Measurements from ENCODE around the gene PERP.

- TF ChIP-seq TCF4 (CRISPR knock-in tag; IDR thresholded peaks at IDR 0.05; ENCODE audit: borderline replicate concordance) (no peak), OSR1 (CRISPR knock-in tag; IDR thresholded peaks at IDR 0.05) (no peak), PATZ1 (CRISPR knock-in tag; IDR thresholded peaks at IDR 0.05; ENCODE audit: borderline replicate concordance) (no peak), ZNF565 (CRISPR knock-in tag; conservative IDR thresholded peaks at IDR 0.05; ENCODE audit: low read depth) (no peak), ARNTL (CRISPR knock-in tag; IDR thresholded peaks at IDR 0.05; ENCODE audit: borderline replicate concordance, low read depth) (no peak), ESRRG (CRISPR knock-in tag; IDR thresholded peaks at IDR 0.05) (no peak), TSHZ2 (CRISPR knock-in tag; IDR thresholded peaks at IDR 0.05) (no peak), RARB (CRISPR knock-in tag; IDR thresholded peaks at IDR 0.05) (no peak), ZFP30 (CRISPR knock-in tag; IDR thresholded peaks at IDR 0.05) (no peak), POU6F1 (CRISPR knock-in tag; IDR thresholded peaks at IDR 0.05; ENCODE audit: borderline replicate concordance, low read depth) (no peak), ZNF70 (CRISPR knock-in tag; IDR thresholded peaks at IDR 0.05) (no peak), ZNF8 (CRISPR knock-in tag; IDR thresholded peaks at IDR 0.05) (no peak)
- TF ChIP-seq, protein P1, sequence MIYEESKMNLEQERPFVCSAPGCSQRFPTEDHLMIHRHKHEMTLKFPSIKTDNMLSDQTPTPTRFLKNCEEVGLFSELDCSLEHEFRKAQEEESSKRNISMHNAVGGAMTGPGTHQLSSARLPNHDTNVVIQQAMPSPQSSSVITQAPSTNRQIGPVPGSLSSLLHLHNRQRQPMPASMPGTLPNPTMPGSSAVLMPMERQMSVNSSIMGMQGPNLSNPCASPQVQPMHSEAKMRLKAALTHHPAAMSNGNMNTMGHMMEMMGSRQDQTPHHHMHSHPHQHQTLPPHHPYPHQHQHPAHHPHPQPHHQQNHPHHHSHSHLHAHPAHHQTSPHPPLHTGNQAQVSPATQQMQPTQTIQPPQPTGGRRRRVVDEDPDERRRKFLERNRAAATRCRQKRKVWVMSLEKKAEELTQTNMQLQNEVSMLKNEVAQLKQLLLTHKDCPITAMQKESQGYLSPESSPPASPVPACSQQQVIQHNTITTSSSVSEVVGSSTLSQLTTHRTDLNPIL (CRISPR knock-in tag; IDR thresholded peaks at IDR 0.05; ENCODE audit: low read depth) = no peak
Measured at GRCh38 chr6:138146544-138146943, 39.3 kb upstream of the PERP start.

Data from SK-N-SH treated with all-trans-retinoic acid at 6 μM for 48 hours (cell line).